ENCODE results near the gene TRPM1.

DNA sequence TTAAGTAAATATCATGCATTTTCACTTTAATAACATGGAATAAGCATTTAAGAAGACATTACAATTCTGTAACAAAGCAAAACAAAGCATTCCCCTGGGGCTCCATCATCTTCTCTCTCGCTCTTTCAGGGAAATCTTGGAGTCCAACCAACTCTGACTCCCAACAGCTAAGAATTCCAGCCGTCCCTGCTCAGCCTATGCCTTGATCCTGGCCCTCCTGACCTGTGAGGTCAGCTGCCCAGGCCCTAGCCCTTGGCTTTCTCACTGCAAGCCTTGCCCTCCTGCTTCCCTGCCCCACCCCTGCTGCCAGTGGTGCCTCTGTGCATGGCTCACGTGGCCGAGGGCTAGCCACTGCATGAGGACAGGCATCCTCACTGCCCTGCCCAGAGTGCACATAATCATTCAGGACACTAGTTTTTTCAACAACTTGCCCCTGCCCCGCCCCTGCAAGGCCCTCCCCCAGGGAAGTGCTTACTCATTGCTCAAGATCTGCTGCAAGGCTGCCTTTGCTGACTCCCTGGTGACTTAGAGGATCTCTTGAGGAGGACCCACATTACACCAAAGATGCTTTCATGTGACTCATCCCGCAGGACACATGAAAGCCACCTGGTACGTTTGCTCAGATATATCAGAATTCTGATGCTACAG is 147.7 kb downstream of the TRPM1 start:
- TF ChIP-seq IRF2 (CRISPR knock-in tag; IDR thresholded peaks at IDR 0.05) (no peak), JUN (IDR thresholded peaks at IDR 0.05; ENCODE audit: borderline replicate concordance, low read depth, low read length) (peak; percentile 55; the same call in 1 of the 2 replicates), JUN (CRISPR knock-in tag; IDR thresholded peaks at IDR 0.05; ENCODE audit: borderline replicate concordance) (no peak), TEAD4 (IDR thresholded peaks at IDR 0.05; ENCODE audit: low read length) (no peak), TEAD4 (CRISPR knock-in tag; IDR thresholded peaks at IDR 0.05; ENCODE audit: borderline replicate concordance) (no peak), SREBF2 (CRISPR knock-in tag; IDR thresholded peaks at IDR 0.05) (no peak), NCOA2 (IDR thresholded peaks at IDR 0.05; ENCODE audit: partially characterized antibody in 2 of 2) (no peak), MTA2 (IDR thresholded peaks at IDR 0.05; ENCODE audit: low read depth) (no peak), POLR2A (conservative IDR thresholded peaks at IDR 0.05) (no peak), SMC3 (conservative IDR thresholded peaks at IDR 0.05; ENCODE audit: insufficient read depth, low read depth, low read length) (no peak), SLC30A9 (CRISPR knock-in tag; IDR thresholded peaks at IDR 0.05) (no peak)
- TF ChIP-seq, protein P1, sequence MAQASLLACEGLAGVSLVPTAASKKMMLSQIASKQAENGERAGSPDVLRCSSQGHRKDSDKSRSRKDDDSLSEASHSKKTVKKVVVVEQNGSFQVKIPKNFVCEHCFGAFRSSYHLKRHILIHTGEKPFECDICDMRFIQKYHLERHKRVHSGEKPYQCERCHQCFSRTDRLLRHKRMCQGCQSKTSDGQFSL (CRISPR knock-in tag; IDR thresholded peaks at IDR 0.05) = no peak
- TF ChIP-seq, protein P1 (tag; IDR thresholded peaks at IDR 0.05) = no peak
- TF ChIP-seq, protein P2, sequence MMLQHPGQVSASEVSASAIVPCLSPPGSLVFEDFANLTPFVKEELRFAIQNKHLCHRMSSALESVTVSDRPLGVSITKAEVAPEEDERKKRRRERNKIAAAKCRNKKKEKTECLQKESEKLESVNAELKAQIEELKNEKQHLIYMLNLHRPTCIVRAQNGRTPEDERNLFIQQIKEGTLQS (IDR thresholded peaks at IDR 0.05) = peak; percentile 56
- TF ChIP-seq, protein P2 (CRISPR knock-in tag; conservative IDR thresholded peaks at IDR 0.05) = no peak
- TF ChIP-seq, protein P3, sequence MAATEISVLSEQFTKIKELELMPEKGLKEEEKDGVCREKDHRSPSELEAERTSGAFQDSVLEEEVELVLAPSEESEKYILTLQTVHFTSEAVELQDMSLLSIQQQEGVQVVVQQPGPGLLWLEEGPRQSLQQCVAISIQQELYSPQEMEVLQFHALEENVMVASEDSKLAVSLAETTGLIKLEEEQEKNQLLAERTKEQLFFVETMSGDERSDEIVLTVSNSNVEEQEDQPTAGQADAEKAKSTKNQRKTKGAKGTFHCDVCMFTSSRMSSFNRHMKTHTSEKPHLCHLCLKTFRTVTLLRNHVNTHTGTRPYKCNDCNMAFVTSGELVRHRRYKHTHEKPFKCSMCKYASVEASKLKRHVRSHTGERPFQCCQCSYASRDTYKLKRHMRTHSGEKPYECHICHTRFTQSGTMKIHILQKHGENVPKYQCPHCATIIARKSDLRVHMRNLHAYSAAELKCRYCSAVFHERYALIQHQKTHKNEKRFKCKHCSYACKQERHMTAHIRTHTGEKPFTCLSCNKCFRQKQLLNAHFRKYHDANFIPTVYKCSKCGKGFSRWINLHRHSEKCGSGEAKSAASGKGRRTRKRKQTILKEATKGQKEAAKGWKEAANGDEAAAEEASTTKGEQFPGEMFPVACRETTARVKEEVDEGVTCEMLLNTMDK (IDR thresholded peaks at IDR 0.05; ENCODE audit: borderline replicate concordance, insufficient read depth, low read depth, low read length, poor library complexity, severe bottlenecking) = no peak
- TF ChIP-seq, protein P4, sequence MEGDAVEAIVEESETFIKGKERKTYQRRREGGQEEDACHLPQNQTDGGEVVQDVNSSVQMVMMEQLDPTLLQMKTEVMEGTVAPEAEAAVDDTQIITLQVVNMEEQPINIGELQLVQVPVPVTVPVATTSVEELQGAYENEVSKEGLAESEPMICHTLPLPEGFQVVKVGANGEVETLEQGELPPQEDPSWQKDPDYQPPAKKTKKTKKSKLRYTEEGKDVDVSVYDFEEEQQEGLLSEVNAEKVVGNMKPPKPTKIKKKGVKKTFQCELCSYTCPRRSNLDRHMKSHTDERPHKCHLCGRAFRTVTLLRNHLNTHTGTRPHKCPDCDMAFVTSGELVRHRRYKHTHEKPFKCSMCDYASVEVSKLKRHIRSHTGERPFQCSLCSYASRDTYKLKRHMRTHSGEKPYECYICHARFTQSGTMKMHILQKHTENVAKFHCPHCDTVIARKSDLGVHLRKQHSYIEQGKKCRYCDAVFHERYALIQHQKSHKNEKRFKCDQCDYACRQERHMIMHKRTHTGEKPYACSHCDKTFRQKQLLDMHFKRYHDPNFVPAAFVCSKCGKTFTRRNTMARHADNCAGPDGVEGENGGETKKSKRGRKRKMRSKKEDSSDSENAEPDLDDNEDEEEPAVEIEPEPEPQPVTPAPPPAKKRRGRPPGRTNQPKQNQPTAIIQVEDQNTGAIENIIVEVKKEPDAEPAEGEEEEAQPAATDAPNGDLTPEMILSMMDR (IDR thresholded peaks at IDR 0.05 in 2 of 3, conservative IDR thresholded peaks at IDR 0.05 in 1 of 3; ENCODE audit: insufficient read depth in 2 of 3, low read depth in 1 of 3, low read length in 3 of 3) = no peak
